Neural crest cell (in vitro differentiated cells): ENCODE data around the gene NR2F2. TPM values are rescaled to one million over a fixed set of nuclear protein-coding genes. Genes with fewer than 3 reads are reported as not detected.

Experiments used
- DNase-seq: peaks from one replicate; pipeline ENCODE4 v3.0.0; 2021; ENCODE audit warnings: low read depth, mixed read lengths, low spot score
- H3K27ac Mint-ChIP-seq: one replicate; pipeline ENCODE4 v1.8.0; 2021; ENCODE audit warnings: mild to moderate bottlenecking, mixed read lengths; ENCODE audit not compliant: unreplicated experiment
- H3K27me3 Mint-ChIP-seq: 2 replicates; pipeline ENCODE4 v1.8.0; 2021; ENCODE audit warnings: low read depth, mild to moderate bottlenecking, mixed read lengths
- H3K36me3 Mint-ChIP-seq: 2 replicates; pipeline ENCODE4 v1.8.0; 2021; ENCODE audit warnings: low read depth, mild to moderate bottlenecking, mixed read lengths
- H3K4me1 Mint-ChIP-seq: 2 replicates; pipeline ENCODE4 v1.8.0; 2021; ENCODE audit warnings: mixed read lengths
- H3K4me3 Mint-ChIP-seq: one replicate; pipeline ENCODE4 v1.8.0; 2021; ENCODE audit warnings: mild to moderate bottlenecking, mixed read lengths
- H3K9me3 Mint-ChIP-seq: 2 replicates; pipeline ENCODE4 v1.8.0; 2021; ENCODE audit warnings: mixed read lengths
- CTCF ChIP-seq: fragments of 200-600 bp; sonication (generic); conservative IDR thresholded peaks from 2 replicates; pipeline ENCODE4 v1.5.0; 2021; ENCODE audit warnings: antibody characterized with exemption, mild to moderate bottlenecking
- total RNA-seq: library from RNA; stranded (reverse); gene quantifications from 2 replicates; pipeline ENCODE4 v1.2.1, GENCODE V29; 2021

The NR2F2 gene
- total RNA-seq, 1 donor from 2014 or later, result 147 TPM

GRCh38 chr15:96325541-96326327, 4.8 kb upstream of the NR2F2 start:
- Mint-ChIP-seq H3K9me3 (no peaks in the 10 kb centered on the region), H3K27ac (peak overlapping the region; percentile 99), H3K27me3 (peaks cover 35% of the 10 kb centered on the region), H3K4me1 (peaks cover 70% of the 10 kb centered on the region), H3K4me3 (peak overlapping the region; percentile 98), H3K36me3 (peaks cover 3% of the 10 kb centered on the region)
- DNase-seq, result no peak
- no peak for TF ChIP-seq CTCF

GRCh38 chr15:96326328-96327154, 4.0 kb upstream of the NR2F2 start:
- Mint-ChIP-seq H3K9me3 (no peaks in the 10 kb centered on the region), H3K4me3 (peak overlapping the region; percentile 98), H3K27me3 (peaks cover 38% of the 10 kb centered on the region), H3K36me3 (peaks cover 6% of the 10 kb centered on the region), H3K27ac (peak overlapping the region; percentile 99), H3K4me1 (peaks cover 63% of the 10 kb centered on the region)
- TF ChIP-seq CTCF, result no peak
- DNase-seq, result no peak

- H3K27ac Mint-ChIP-seq, result peak overlapping the region; percentile 99
- DNase-seq, result no peak
Measured at GRCh38 chr15:96327155-96327741, 3.3 kb upstream of the NR2F2 start.

GRCh38 chr15:96328181-96328876, 2.2 kb upstream of the NR2F2 start:
- H3K27me3 Mint-ChIP-seq, result peaks cover 40% of the 10 kb centered on the region
- peaks cover 53% of the 10 kb centered on the region for H3K4me1 Mint-ChIP-seq
- H3K36me3 Mint-ChIP-seq, result peaks cover 12% of the 10 kb centered on the region
- H3K9me3 Mint-ChIP-seq, result no peaks in the 10 kb centered on the region
- no peak for TF ChIP-seq CTCF
- H3K27ac Mint-ChIP-seq, result peak overlapping the region; percentile 92
- peak overlapping the region; percentile 98 for H3K4me3 Mint-ChIP-seq
- no peak for DNase-seq

More at GRCh38 chr15:96327155-96327741, 3.3 kb upstream of the NR2F2 start:
- Mint-ChIP-seq H3K36me3 (peaks cover 8% of the 10 kb centered on the region), H3K9me3 (no peaks in the 10 kb centered on the region), H3K4me1 (peaks cover 61% of the 10 kb centered on the region), H3K27me3 (peaks cover 40% of the 10 kb centered on the region), H3K4me3 (peak overlapping the region; percentile 98)
- peak; percentile 75 for TF ChIP-seq CTCF

- Mint-ChIP-seq H3K4me1 (peaks cover 48% of the 10 kb centered on the region), H3K4me3 (peak overlapping the region; percentile 98), H3K27ac (peak overlapping the region; percentile 96), H3K27me3 (peaks cover 41% of the 10 kb centered on the region), H3K36me3 (peaks cover 18% of the 10 kb centered on the region), H3K9me3 (no peaks in the 10 kb centered on the region)
- no peak for DNase-seq
- TF ChIP-seq CTCF, result no peak
Measured at GRCh38 chr15:96328877-96329195, 1.7 kb upstream of the NR2F2 start.
